ENCODE measurements around the gene RBM6. TPM values are rescaled to one million over a fixed set of nuclear protein-coding genes. Genes with fewer than 3 reads are reported as not detected.

RBM6 gene
- total and polyA plus RNA-seq, 9 of the 15 experiments (the other 6 are each of a cell fraction or from before 2014, with no cell fraction given): 19.9 to 82.2 (median 57.8) TPM

DNA sequence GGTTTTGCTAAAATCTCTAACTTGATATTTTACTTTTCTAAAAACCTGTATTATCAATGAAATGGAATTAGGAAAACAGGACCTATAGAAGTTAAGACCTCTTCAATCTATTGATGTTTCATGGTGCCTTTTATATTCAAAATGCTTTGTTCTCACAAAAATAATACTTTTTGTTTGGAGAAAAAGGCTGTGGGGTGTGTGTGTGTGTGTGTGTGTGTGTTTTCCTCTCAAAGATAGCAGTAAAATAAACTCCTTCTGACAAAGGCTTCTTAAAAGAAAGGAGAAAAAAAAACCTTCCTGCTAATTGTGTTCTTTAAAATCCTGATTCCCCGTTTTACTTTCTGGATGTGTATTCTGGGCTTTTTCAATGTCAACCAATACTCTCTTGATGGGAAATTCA lies 54.5 kb downstream of the RBM6 start:
- in situ Hi-C loops (cut with MboI): no loop called here
- TF ChIP-seq ASH1L (IDR thresholded peaks at IDR 0.05; ENCODE audit: borderline replicate concordance, low read depth, partially characterized antibody) (no peak), ZKSCAN8 (CRISPR knock-in tag; IDR thresholded peaks at IDR 0.05) (no peak), KLF16 (IDR thresholded peaks at IDR 0.05) (no peak), HMGN3 (IDR thresholded peaks at IDR 0.05; ENCODE audit: borderline replicate concordance, extremely low read depth, insufficient read length, low read depth, low read length) (no peak), KHSRP (IDR thresholded peaks at IDR 0.05) (no peak), SFPQ (IDR thresholded peaks at IDR 0.05; ENCODE audit: low read depth, low read length) (no peak), SIN3B (IDR thresholded peaks at IDR 0.05; ENCODE audit: low read depth) (no peak), OTX1 (CRISPR knock-in tag; IDR thresholded peaks at IDR 0.05) (no peak), ZNF583 (CRISPR knock-in tag; IDR thresholded peaks at IDR 0.05) (no peak), ZBTB12 (CRISPR knock-in tag; IDR thresholded peaks at IDR 0.05) (no peak), CBX5 (IDR thresholded peaks at IDR 0.05; ENCODE audit: borderline replicate concordance, low read depth) (no peak)
- TF ChIP-seq, protein P1, sequence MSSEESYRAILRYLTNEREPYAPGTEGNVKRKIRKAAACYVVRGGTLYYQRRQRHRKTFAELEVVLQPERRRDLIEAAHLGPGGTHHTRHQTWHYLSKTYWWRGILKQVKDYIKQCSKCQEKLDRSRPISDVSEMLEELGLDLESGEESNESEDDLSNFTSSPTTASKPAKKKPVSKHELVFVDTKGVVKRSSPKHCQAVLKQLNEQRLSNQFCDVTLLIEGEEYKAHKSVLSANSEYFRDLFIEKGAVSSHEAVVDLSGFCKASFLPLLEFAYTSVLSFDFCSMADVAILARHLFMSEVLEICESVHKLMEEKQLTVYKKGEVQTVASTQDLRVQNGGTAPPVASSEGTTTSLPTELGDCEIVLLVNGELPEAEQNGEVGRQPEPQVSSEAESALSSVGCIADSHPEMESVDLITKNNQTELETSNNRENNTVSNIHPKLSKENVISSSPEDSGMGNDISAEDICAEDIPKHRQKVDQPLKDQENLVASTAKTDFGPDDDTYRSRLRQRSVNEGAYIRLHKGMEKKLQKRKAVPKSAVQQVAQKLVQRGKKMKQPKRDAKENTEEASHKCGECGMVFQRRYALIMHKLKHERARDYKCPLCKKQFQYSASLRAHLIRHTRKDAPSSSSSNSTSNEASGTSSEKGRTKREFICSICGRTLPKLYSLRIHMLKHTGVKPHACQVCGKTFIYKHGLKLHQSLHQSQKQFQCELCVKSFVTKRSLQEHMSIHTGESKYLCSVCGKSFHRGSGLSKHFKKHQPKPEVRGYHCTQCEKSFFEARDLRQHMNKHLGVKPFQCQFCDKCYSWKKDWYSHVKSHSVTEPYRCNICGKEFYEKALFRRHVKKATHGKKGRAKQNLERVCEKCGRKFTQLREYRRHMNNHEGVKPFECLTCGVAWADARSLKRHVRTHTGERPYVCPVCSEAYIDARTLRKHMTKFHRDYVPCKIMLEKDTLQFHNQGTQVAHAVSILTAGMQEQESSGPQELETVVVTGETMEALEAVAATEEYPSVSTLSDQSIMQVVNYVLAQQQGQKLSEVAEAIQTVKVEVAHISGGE (CRISPR knock-in tag; IDR thresholded peaks at IDR 0.05): no peak
- TF ChIP-seq, protein P2, sequence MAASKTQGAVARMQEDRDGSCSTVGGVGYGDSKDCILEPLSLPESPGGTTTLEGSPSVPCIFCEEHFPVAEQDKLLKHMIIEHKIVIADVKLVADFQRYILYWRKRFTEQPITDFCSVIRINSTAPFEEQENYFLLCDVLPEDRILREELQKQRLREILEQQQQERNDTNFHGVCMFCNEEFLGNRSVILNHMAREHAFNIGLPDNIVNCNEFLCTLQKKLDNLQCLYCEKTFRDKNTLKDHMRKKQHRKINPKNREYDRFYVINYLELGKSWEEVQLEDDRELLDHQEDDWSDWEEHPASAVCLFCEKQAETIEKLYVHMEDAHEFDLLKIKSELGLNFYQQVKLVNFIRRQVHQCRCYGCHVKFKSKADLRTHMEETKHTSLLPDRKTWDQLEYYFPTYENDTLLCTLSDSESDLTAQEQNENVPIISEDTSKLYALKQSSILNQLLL (CRISPR knock-in tag; IDR thresholded peaks at IDR 0.05; ENCODE audit: borderline replicate concordance): no peak

More for the DNA sequence above, 54.5 kb downstream of the RBM6 start:
- Histone ChIP-seq H3K36me3 (ENCODE audit: control insufficient read depth, insufficient read depth, low read length) (peaks cover 42% of the 10 kb centered on the region), H3K4me2 (ENCODE audit: insufficient read depth, low read length) (no peak overlapping the region), H3K27ac (ENCODE audit: extremely low read depth, low read depth, low read length) (no peak overlapping the region), H3K9me3 (replicated peaks; ENCODE audit: control insufficient read depth, insufficient read depth, low read depth, low read length) (no peaks in the 10 kb centered on the region), H3K4me3 (no peak overlapping the region), H3K27me3 (ENCODE audit: control insufficient read depth in 2 of 2, insufficient read depth in 2 of 2, low read length in 2 of 2) (no peaks in the 10 kb centered on the region), H3K9me1 (ENCODE audit: control insufficient read depth, insufficient read depth, low read length) (no peaks in the 10 kb centered on the region), H3K9ac (ENCODE audit: insufficient read depth in 1 of 2, low read depth in 2 of 2, low read length in 2 of 2) (no peak overlapping the region), H3K79me2 (ENCODE audit: control insufficient read depth, insufficient read depth, low read length) (peaks cover 7% of the 10 kb centered on the region; the same call in 2 of the 3 replicates), H2AFZ (ENCODE audit: low read depth, low read length) (no peak overlapping the region), H4K20me1 (replicated peaks; ENCODE audit: control insufficient read depth, insufficient read depth, low read length) (0 out of 2 replicates have a peak, but pooled peaks cover 4% of the 10 kb centered on the region), H3K4me1 (replicated peaks in 1 of 2; ENCODE audit: control insufficient read depth in 2 of 2, insufficient read depth in 2 of 2, low read length in 2 of 2) (no peaks in the 10 kb centered on the region)
- DNase-seq (ENCODE audit: extremely low read depth in 1 of 4, low spot score in 3 of 4) (no peak), FAIRE-seq (no peak), ATAC-seq (no peak)
- no TSS peak for BruUV-seq (replicated peaks)
- WGBS (ENCODE audit: insufficient coverage, low coverage, missing lambda C conversion rate): 91% methylated on average over 1 of the region's 1 CpG
- POLR2A ChIA-PET: interaction anchor here (0.6 to 1.0 kb wide), 2 partner anchors 10 to 823 kb away, joined by 3 read pairs; partner anchors contain the start of gene KLHDC8B
- CTCF ChIA-PET (ENCODE audit: low intra/inter-chr PET ratio): no interaction called here
- intact Hi-C loops (cut with micrococcal nuclease): no loop called here
